ENCODE measurements around the gene LRRFIP1. TPM values are rescaled to one million over a fixed set of nuclear protein-coding genes. Genes with fewer than 3 reads are reported as not detected.

Gene LRRFIP1
- polyA plus RNA-seq, 1 experiment: 71.1 TPM

- POLR2A ChIA-PET: interaction anchor here (0.8 kb wide), 1 partner anchor 30 kb away, joined by 3 read pairs; no protein-coding TSS in a partner anchor
- no peak for TF ChIP-seq CTCF (IDR thresholded peaks at IDR 0.05; ENCODE audit: low read depth, low read length)
- no peak overlapping the region for H3K27ac ChIP-seq (ENCODE audit: low read depth, low read length)
- DNase-seq (ENCODE audit: low read depth, low spot score): no peak
- H3K27me3 ChIP-seq (ENCODE audit: control insufficient read depth, insufficient read depth, low read length): no peaks in the 10 kb centered on the region
- CTCF ChIA-PET: interaction anchor here (0.8 to 1.3 kb wide), 3 partner anchors 28 to 205 kb away, joined by 3 read pairs; no protein-coding TSS in a partner anchor
- H3K4me3 ChIP-seq (ENCODE audit: low read depth, low read length): no peak overlapping the region
- H3K9me3 ChIP-seq (ENCODE audit: control insufficient read depth, insufficient read depth, low read length): no peaks in the 10 kb centered on the region
These were observed 90.2 kb downstream of the LRRFIP1 start for GRCh38 chr2:237717366-237718276.

GRCh38 chr2:237718277-237718634, 90.9 kb downstream of the LRRFIP1 start:
- POLR2A ChIA-PET: interaction anchor here (0.8 kb wide), 1 partner anchor 31 kb away, joined by 3 read pairs; no protein-coding TSS in a partner anchor
- TF ChIP-seq CTCF (IDR thresholded peaks at IDR 0.05; ENCODE audit: low read depth, low read length): no peak
- no peaks in the 10 kb centered on the region for H3K27me3 ChIP-seq (ENCODE audit: control insufficient read depth, insufficient read depth, low read length)
- CTCF ChIA-PET: no interaction called here
- H3K4me3 ChIP-seq (ENCODE audit: low read depth, low read length): no peak overlapping the region
- DNase-seq (ENCODE audit: low read depth, low spot score): no peak
- H3K27ac ChIP-seq (ENCODE audit: low read depth, low read length): no peak overlapping the region
- no peaks in the 10 kb centered on the region for H3K9me3 ChIP-seq (ENCODE audit: control insufficient read depth, insufficient read depth, low read length)

- TF ChIP-seq CTCF (IDR thresholded peaks at IDR 0.05; ENCODE audit: low read depth, low read length): no peak
- DNase-seq (ENCODE audit: low read depth, low spot score): no peak
- ChIA-PET CTCF (interaction anchor here (1.6 to 1.8 kb wide), 2 partner anchors 25 kb away, joined by 7 to 12 read pairs; no protein-coding TSS in a partner anchor), POLR2A (no interaction called here)
- Histone ChIP-seq H3K27me3 (ENCODE audit: control insufficient read depth, insufficient read depth, low read length) (no peaks in the 10 kb centered on the region), H3K9me3 (ENCODE audit: control insufficient read depth, insufficient read depth, low read length) (no peaks in the 10 kb centered on the region), H3K27ac (ENCODE audit: low read depth, low read length) (peak overlapping the region; percentile 42), H3K4me3 (ENCODE audit: low read depth, low read length) (no peak overlapping the region)
These were observed 93.1 kb downstream of the LRRFIP1 start for GRCh38 chr2:237720444-237720843.

- H3K9me3 ChIP-seq (ENCODE audit: control insufficient read depth, insufficient read depth, low read length): no peaks in the 10 kb centered on the region
- ChIA-PET POLR2A (no interaction called here), CTCF (interaction anchor here (0.5 to 1.6 kb wide), 2 partner anchors 24 to 267 kb away, joined by 3 to 7 read pairs; no protein-coding TSS in a partner anchor)
- H3K4me3 ChIP-seq (ENCODE audit: low read depth, low read length): no peak overlapping the region
- no peak overlapping the region for H3K27ac ChIP-seq (ENCODE audit: low read depth, low read length)
- TF ChIP-seq CTCF (IDR thresholded peaks at IDR 0.05; ENCODE audit: low read depth, low read length): no peak
- DNase-seq (ENCODE audit: low read depth, low spot score): no peak
- H3K27me3 ChIP-seq (ENCODE audit: control insufficient read depth, insufficient read depth, low read length): no peaks in the 10 kb centered on the region
These were observed 93.6 kb downstream of the LRRFIP1 start for GRCh38 chr2:237720957-237721356.

- POLR2A ChIA-PET: no interaction called here
- H3K9me3 ChIP-seq (ENCODE audit: control insufficient read depth, insufficient read depth, low read length): no peaks in the 10 kb centered on the region
- no peak for DNase-seq (ENCODE audit: low read depth, low spot score)
- H3K27me3 ChIP-seq (ENCODE audit: control insufficient read depth, insufficient read depth, low read length): no peaks in the 10 kb centered on the region
- no peak overlapping the region for H3K4me3 ChIP-seq (ENCODE audit: low read depth, low read length)
- no peak overlapping the region for H3K27ac ChIP-seq (ENCODE audit: low read depth, low read length)
- TF ChIP-seq CTCF (IDR thresholded peaks at IDR 0.05; ENCODE audit: low read depth, low read length): no peak
- CTCF ChIA-PET: interaction anchor here (0.5 to 1.6 kb wide), 2 partner anchors 24 to 266 kb away, joined by 3 to 7 read pairs; no protein-coding TSS in a partner anchor
These were observed 94.1 kb downstream of the LRRFIP1 start for GRCh38 chr2:237721458-237721857.

Data from AG04450 (cell line).